AG04450 (cell line): ENCODE results near the gene CFAP221. TPM values are rescaled to one million over a fixed set of nuclear protein-coding genes. Genes with fewer than 3 reads are reported as not detected.

ENCODE experiments used
- CTCF ChIA-PET: fragments of 300-600, 350-600 bp; formaldehyde crosslinking; extraction: SDS; loops from one replicate; lab custom pipeline; 2022; ENCODE audit warnings: antibody characterized with exemption, inconsistent platforms; lab: Charles Lee
- POLR2A ChIA-PET: fragments of 350-600 bp; formaldehyde crosslinking; extraction: SDS; loops from one replicate; lab custom pipeline; 2021; ENCODE audit warnings: antibody characterized with exemption, inconsistent platforms; lab: Yijun Ruan, JAX
- DNase-seq: peaks from one replicate; pipeline ENCODE4 v3.0.0-alpha.2; 2011; ENCODE audit warnings: low read depth, low spot score
- H3K27ac ChIP-seq: one replicate; pipeline ENCODE4 v1.5.1; 2012; ENCODE audit warnings: low read depth, low read length, control low read depth
- H3K27me3 ChIP-seq: one replicate; pipeline ENCODE4 v1.6.0; 2012; ENCODE audit warnings: low read length; ENCODE audit not compliant: control insufficient read depth, insufficient read depth
- H3K4me3 ChIP-seq: 2 replicates; pipeline ENCODE4 v1.5.1; 2011; ENCODE audit warnings: mild to moderate bottlenecking, low read depth, low read length, control low read depth
- H3K9me3 ChIP-seq: 2 replicates; pipeline ENCODE4 v1.5.1; 2012; ENCODE audit warnings: low read length; ENCODE audit not compliant: control insufficient read depth, insufficient read depth
- polyA plus RNA-seq: library from polyadenylated mRNA; depleted of rRNA; stranded (reverse); fragments of >200 nt; gene quantifications from 2 replicates; pipeline ENCODE4 v1.2.3, GENCODE V29; 2011
- TF ChIP-seq, protein P1 (sequence below): IDR thresholded peaks from 2 replicates; pipeline ENCODE4 v1.5.1; 2011; ENCODE audit warnings: low read depth, low read length, control low read depth, inconsistent platforms

CFAP221 gene
- polyA plus RNA-seq, 1 experiment = not detected

DNA sequence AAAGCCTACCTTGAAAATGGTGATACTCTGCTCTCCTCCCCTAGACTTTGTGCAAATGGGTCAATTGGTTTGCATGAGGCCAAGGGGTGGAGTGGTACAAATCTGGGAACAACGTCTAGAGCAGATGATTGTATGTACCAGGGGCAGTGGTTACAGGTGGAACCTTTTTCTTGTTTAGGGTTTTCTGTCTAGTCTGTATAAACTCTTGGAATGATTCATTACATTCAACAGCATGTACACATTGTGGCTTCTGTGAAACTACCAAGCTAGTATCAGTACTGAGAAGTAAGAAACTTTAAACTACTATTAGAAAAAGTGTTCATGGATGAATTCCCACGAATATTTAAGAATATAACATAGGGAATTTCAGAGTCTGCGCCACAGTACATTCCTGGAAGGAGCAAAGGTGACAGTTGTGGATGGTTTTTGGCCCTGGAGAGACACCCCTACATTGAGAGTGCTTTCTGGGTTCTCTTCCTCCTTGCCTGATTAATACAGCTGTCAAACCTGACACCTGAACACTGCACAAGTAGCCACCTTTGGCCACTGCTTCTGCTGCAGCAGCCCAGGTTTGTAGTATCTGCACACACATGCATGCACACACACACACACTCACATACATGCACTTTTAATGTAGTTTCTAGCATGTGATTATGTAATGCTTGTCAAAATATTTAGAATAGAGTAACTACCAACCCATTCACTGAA is 30.0 kb downstream of the CFAP221 start:
- no peak for DNase-seq
- Histone ChIP-seq H3K4me3 (no peak overlapping the region), H3K27me3 (no peaks in the 10 kb centered on the region), H3K27ac (no peak overlapping the region), H3K9me3 (no peaks in the 10 kb centered on the region)
- TF ChIP-seq, protein P1, sequence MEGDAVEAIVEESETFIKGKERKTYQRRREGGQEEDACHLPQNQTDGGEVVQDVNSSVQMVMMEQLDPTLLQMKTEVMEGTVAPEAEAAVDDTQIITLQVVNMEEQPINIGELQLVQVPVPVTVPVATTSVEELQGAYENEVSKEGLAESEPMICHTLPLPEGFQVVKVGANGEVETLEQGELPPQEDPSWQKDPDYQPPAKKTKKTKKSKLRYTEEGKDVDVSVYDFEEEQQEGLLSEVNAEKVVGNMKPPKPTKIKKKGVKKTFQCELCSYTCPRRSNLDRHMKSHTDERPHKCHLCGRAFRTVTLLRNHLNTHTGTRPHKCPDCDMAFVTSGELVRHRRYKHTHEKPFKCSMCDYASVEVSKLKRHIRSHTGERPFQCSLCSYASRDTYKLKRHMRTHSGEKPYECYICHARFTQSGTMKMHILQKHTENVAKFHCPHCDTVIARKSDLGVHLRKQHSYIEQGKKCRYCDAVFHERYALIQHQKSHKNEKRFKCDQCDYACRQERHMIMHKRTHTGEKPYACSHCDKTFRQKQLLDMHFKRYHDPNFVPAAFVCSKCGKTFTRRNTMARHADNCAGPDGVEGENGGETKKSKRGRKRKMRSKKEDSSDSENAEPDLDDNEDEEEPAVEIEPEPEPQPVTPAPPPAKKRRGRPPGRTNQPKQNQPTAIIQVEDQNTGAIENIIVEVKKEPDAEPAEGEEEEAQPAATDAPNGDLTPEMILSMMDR = no peak
- CTCF ChIA-PET = no interaction called here
- POLR2A ChIA-PET = no interaction called here

DNA sequence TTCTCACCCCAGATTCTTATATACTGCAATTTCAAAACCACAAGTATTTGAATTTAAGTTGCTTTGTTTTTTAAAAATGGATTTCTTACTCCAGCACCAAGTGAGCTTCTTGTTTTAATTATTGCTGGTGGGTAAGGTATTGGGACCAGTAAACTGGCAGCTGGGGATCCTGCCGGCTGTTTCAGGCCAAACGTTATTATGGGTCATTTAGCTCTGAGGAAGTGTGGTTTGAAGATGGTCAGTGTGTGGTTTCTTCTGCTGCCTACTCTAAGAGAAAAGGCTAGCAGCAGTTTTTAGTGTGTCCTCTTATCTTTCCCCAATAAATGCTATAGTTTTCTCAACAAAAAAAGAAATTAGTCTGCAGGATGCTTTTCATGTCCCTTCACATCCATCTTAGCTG is 30.6 kb downstream of the CFAP221 start:
- ChIA-PET POLR2A (no interaction called here), CTCF (no interaction called here)
- no peak for DNase-seq
- Histone ChIP-seq H3K9me3 (no peaks in the 10 kb centered on the region), H3K27me3 (no peaks in the 10 kb centered on the region), H3K4me3 (no peak overlapping the region), H3K27ac (no peak overlapping the region)
- TF ChIP-seq, protein P1 = no peak

DNA sequence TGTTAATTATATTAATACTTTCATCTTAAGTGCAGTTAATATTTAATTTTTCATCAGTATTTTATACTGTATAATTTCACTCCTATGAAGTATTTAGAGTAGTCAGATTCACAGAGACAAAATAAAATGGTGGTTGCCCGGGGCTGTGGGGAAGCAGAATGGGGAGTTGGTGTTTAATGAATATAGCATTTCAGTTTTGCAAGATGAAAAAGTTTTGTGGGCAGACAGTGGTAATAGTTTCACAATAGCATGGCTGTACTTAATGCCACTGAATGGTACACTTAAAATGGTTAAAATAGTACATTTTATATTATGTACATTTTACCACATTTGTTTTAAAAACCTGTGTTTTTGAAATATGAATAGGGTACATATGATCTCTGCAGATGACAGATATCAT is 31.2 kb downstream of the CFAP221 start:
- CTCF ChIA-PET = no interaction called here
- POLR2A ChIA-PET = no interaction called here
- TF ChIP-seq, protein P1 = no peak

GRCh38 chr2:119579424-119580295 is 35.4 kb downstream of the CFAP221 start:
- ChIA-PET CTCF (no interaction called here), POLR2A (no interaction called here)
- TF ChIP-seq, protein P1 = no peak
- Histone ChIP-seq H3K9me3 (no peaks in the 10 kb centered on the region), H3K4me3 (no peak overlapping the region), H3K27ac (no peak overlapping the region), H3K27me3 (no peaks in the 10 kb centered on the region)
- no peak for DNase-seq

More for the DNA sequence above, 31.2 kb downstream of the CFAP221 start:
- Histone ChIP-seq H3K4me3 (no peak overlapping the region), H3K27ac (no peak overlapping the region), H3K9me3 (no peaks in the 10 kb centered on the region), H3K27me3 (no peaks in the 10 kb centered on the region)
- DNase-seq = no peak

GRCh38 chr2:119580550-119581072 is 36.4 kb downstream of the CFAP221 start:
- POLR2A ChIA-PET = interaction anchor here (0.5 kb wide), 1 partner anchor 180 kb away, joined by 3 read pairs; no protein-coding TSS in a partner anchor
- Histone ChIP-seq H3K27ac (no peak overlapping the region), H3K27me3 (no peaks in the 10 kb centered on the region), H3K9me3 (no peaks in the 10 kb centered on the region), H3K4me3 (no peak overlapping the region)
- CTCF ChIA-PET = no interaction called here
- TF ChIP-seq, protein P1 = no peak
- DNase-seq = no peak
